GF-D8 (cell line): Measurements from ENCODE around the gene RLF.
A peak's percentile ranks its signal among the peaks of the same experiment; 100 is the strongest.

Experiments used
- DNase-seq: peaks from one replicate; lab custom pipeline; 2025; lab: John Stamatoyannopoulos, UW

The RLF gene

GRCh38 chr1:40161125-40161887, at the start of gene RLF:
Gene RLF (plus strand): TSS chr1:40161387. CDS start chr1:40161400, 13 bp downstream.
- peak; percentile 70 for DNase-seq

- no peak for DNase-seq
Observed at GRCh38 chr1:40114400-40114799, 46.8 kb upstream of the RLF start.

- no peak for DNase-seq
Observed at GRCh38 chr1:40120128-40120527, 41.1 kb upstream of the RLF start.

- DNase-seq, result no peak
Observed at GRCh38 chr1:40122855-40123254, 38.3 kb upstream of the RLF start.

GRCh38 chr1:40130892-40131291, 30.3 kb upstream of the RLF start:
- peak; percentile 91 for DNase-seq

- DNase-seq, result no peak
Observed at GRCh38 chr1:40132383-40133311, 28.5 kb upstream of the RLF start.

GRCh38 chr1:40133312-40133665, 27.9 kb upstream of the RLF start:
- DNase-seq, result no peak

- no peak for DNase-seq
Observed at GRCh38 chr1:40133839-40134238, 27.3 kb upstream of the RLF start.

- DNase-seq, result no peak
Observed at GRCh38 chr1:40140211-40140973, 20.8 kb upstream of the RLF start.

- no peak for DNase-seq
Observed at GRCh38 chr1:40141878-40142535, 19.2 kb upstream of the RLF start.

GRCh38 chr1:40143891-40144575, 17.2 kb upstream of the RLF start:
- DNase-seq, result no peak

- no peak for DNase-seq
Observed at GRCh38 chr1:40151457-40152079, 9.6 kb upstream of the RLF start.

GRCh38 chr1:40153073-40153770, 8.0 kb upstream of the RLF start:
- DNase-seq, result peak; percentile 57

GRCh38 chr1:40155135-40155534, 6.1 kb upstream of the RLF start:
- DNase-seq, result peak; percentile 34

GRCh38 chr1:40155910-40156309, 5.3 kb upstream of the RLF start:
- DNase-seq, result no peak

- no peak for DNase-seq
Observed at GRCh38 chr1:40160806-40161124, 422 bp upstream of the RLF start.

- no peak for DNase-seq
Observed at GRCh38 chr1:40161888-40162397, 756 bp downstream of the RLF start.

- DNase-seq, result no peak
Observed at GRCh38 chr1:40162753-40163441, 1.7 kb downstream of the RLF start.

- no peak for DNase-seq
Observed at GRCh38 chr1:40167317-40167716, 6.1 kb downstream of the RLF start.

- DNase-seq, result no peak
Observed at GRCh38 chr1:40171036-40171435, 9.8 kb downstream of the RLF start.
